ENCODE results near the gene ERBB4. TPM values are rescaled to one million over a fixed set of nuclear protein-coding genes. Genes with fewer than 3 reads are reported as not detected.

Gene ERBB4
- total and polyA plus RNA-seq, 2 of the 8 experiments (the other 6 are each of a cell fraction or from before 2014, with no cell fraction given): 0.34 to 1.3 TPM

GRCh38 chr2:211846036-211846400, 692.6 kb downstream of the ERBB4 start:
- Histone ChIP-seq H4K5ac (ENCODE audit: insufficient read length, low read depth, low read length) (no peak overlapping the region), H3K14ac (ENCODE audit: insufficient read length) (no peak overlapping the region), H3K27ac (ENCODE audit: low read depth, low read length) (no peak overlapping the region), H3K4me1 (replicated peaks in 1 of 4; ENCODE audit: control insufficient read depth in 3 of 4, insufficient read depth in 4 of 4, low read length in 3 of 4) (no peaks in the 10 kb centered on the region), H3K79me2 (ENCODE audit: control insufficient read depth in 1 of 2, insufficient read depth in 2 of 2, low read length in 2 of 2) (no peaks in the 10 kb centered on the region), H4K8ac (ENCODE audit: extremely low read depth, insufficient read depth, low read length) (no peak overlapping the region), H2BK120ac (replicated peaks; ENCODE audit: low read depth, low read length) (no peak overlapping the region), H3K36me3 (ENCODE audit: control insufficient read depth in 2 of 4, insufficient read depth in 4 of 4, low read length in 3 of 4) (no peaks in the 10 kb centered on the region; a peak in 1 of 8 replicates), H4K20me1 (replicated peaks in 1 of 2; ENCODE audit: control insufficient read depth in 1 of 2, insufficient read depth in 2 of 2, low read length in 2 of 2) (no peaks in the 10 kb centered on the region), H3K79me1 (ENCODE audit: low read depth, low read length) (no peaks in the 10 kb centered on the region), H3K23ac (ENCODE audit: insufficient read length) (no peak overlapping the region), H3K9ac (replicated peaks in 1 of 4; ENCODE audit: extremely low read depth in 1 of 4, low read depth in 3 of 4, low read length in 3 of 4) (no peak overlapping the region), H3K4me3 (ENCODE audit: extremely low read depth in 1 of 4, insufficient read depth in 2 of 4, low read depth in 3 of 4, low read length in 4 of 4) (no peak overlapping the region), H2BK20ac (ENCODE audit: low read length) (no peak overlapping the region), H2AK5ac (ENCODE audit: low read depth, low read length) (no peak overlapping the region), H3K27me3 (replicated peaks in 1 of 4; ENCODE audit: control insufficient read depth in 3 of 4, extremely low read depth in 1 of 4, insufficient read depth in 3 of 4, low read length in 3 of 4) (no peaks in the 10 kb centered on the region), H2AFZ (ENCODE audit: low read length) (no peak overlapping the region), H3K4ac (replicated peaks; ENCODE audit: insufficient read length, low read depth, low read length) (no peak overlapping the region), H3K23me2 (ENCODE audit: low read depth, low read length) (no peaks in the 10 kb centered on the region), H3K56ac (replicated peaks; ENCODE audit: insufficient read length, low read depth, low read length) (no peak overlapping the region), H3K4me2 (ENCODE audit: insufficient read depth in 1 of 2, low read depth in 2 of 2, low read length in 2 of 2) (no peak overlapping the region), H2BK15ac (ENCODE audit: low read length) (no peak overlapping the region), H2BK5ac (ENCODE audit: low read depth, low read length) (no peak overlapping the region), H2BK12ac (ENCODE audit: low read depth, low read length) (no peak overlapping the region), H3K9me3 (ENCODE audit: insufficient read depth in 2 of 2, low read depth in 1 of 2, low read length in 1 of 2) (no peaks in the 10 kb centered on the region), H4K91ac (replicated peaks; ENCODE audit: insufficient read length, low read length) (no peak overlapping the region), H3K18ac (ENCODE audit: extremely low read depth, low read length) (no peak overlapping the region)
- DNase-seq (ENCODE audit: low read depth in 1 of 2, low spot score in 2 of 2) (no peak), FAIRE-seq (no peak)
- POLR2A ChIA-PET (ENCODE audit: partially characterized antibody): no interaction called here
- CTCF ChIA-PET (ENCODE audit: partially characterized antibody): no interaction called here
- TF ChIP-seq CHD1 (IDR thresholded peaks at IDR 0.05; ENCODE audit: low read depth, low read length) (no peak), E2F6 (IDR thresholded peaks at IDR 0.05) (no peak), CTBP2 (IDR thresholded peaks at IDR 0.05; ENCODE audit: borderline replicate concordance, insufficient read depth, insufficient read length, low read length) (no peak), POLR2AphosphoS5 (IDR thresholded peaks at IDR 0.05; ENCODE audit: low read depth, low read length) (no peak), CBX5 (IDR thresholded peaks at IDR 0.05; ENCODE audit: low read depth, low read length) (no peak), RBBP5 (IDR thresholded peaks at IDR 0.05; ENCODE audit: borderline replicate concordance, low read depth, low read length) (no peak), KDM1A (IDR thresholded peaks at IDR 0.05; ENCODE audit: borderline replicate concordance, low read length) (no peak), TEAD4 (IDR thresholded peaks at IDR 0.05; ENCODE audit: low read depth, low read length) (no peak), PHF8 (conservative IDR thresholded peaks at IDR 0.05; ENCODE audit: low read depth, low read length) (no peak)
